ENCODE results near the gene FCRL1. TPM values are rescaled to one million over a fixed set of nuclear protein-coding genes. Genes with fewer than 3 reads are reported as not detected.

FCRL1 gene
- total and polyA plus RNA-seq, 10 of the 15 experiments (the other 5 are each of a cell fraction or from before 2014, with no cell fraction given) = 0.23 to 2.4 (median 0.87) TPM; not detected in 2

DNA sequence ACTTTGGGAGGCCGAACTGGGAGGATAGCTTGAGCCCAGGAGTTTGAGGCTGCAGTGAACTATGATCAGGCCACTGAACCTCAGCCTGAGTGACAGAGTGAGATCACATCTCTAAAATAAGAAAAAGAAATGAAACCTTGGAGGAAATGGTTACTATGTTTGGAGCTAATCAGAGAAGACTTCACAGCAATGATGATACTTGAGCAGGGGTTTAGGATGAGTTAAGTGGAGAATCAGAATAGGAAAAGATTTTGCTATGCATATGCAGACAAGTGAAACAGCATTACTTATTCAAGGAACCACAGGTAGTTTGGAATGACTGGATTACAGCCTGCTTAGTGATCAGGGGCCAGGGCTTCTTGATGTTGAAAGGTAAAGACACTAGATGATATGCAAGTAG lies 23.0 kb upstream of the FCRL1 start (continued):
- TF ChIP-seq, protein P1, sequence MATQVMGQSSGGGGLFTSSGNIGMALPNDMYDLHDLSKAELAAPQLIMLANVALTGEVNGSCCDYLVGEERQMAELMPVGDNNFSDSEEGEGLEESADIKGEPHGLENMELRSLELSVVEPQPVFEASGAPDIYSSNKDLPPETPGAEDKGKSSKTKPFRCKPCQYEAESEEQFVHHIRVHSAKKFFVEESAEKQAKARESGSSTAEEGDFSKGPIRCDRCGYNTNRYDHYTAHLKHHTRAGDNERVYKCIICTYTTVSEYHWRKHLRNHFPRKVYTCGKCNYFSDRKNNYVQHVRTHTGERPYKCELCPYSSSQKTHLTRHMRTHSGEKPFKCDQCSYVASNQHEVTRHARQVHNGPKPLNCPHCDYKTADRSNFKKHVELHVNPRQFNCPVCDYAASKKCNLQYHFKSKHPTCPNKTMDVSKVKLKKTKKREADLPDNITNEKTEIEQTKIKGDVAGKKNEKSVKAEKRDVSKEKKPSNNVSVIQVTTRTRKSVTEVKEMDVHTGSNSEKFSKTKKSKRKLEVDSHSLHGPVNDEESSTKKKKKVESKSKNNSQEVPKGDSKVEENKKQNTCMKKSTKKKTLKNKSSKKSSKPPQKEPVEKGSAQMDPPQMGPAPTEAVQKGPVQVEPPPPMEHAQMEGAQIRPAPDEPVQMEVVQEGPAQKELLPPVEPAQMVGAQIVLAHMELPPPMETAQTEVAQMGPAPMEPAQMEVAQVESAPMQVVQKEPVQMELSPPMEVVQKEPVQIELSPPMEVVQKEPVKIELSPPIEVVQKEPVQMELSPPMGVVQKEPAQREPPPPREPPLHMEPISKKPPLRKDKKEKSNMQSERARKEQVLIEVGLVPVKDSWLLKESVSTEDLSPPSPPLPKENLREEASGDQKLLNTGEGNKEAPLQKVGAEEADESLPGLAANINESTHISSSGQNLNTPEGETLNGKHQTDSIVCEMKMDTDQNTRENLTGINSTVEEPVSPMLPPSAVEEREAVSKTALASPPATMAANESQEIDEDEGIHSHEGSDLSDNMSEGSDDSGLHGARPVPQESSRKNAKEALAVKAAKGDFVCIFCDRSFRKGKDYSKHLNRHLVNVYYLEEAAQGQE (IDR thresholded peaks at IDR 0.05; ENCODE audit: low read depth, low read length) = 0 out of 2 replicates have a peak, but pooled peaks have one; percentile 23
- TF ChIP-seq NFYA (IDR thresholded peaks at IDR 0.05; ENCODE audit: borderline replicate concordance, low read depth, low read length) (no peak), FOXM1 (IDR thresholded peaks at IDR 0.05; ENCODE audit: low read depth, low read length) (peak; percentile 72; the same call in 1 of the 2 replicates), MYC (IDR thresholded peaks at IDR 0.05; ENCODE audit: insufficient read depth, insufficient read length, insufficient replicate concordance, low read length, severe bottlenecking) (no peak), ZBED1 (IDR thresholded peaks at IDR 0.05; ENCODE audit: borderline replicate concordance) (peak; percentile 72; the same call in 1 of the 2 replicates), BMI1 (IDR thresholded peaks at IDR 0.05; ENCODE audit: borderline replicate concordance) (no peak), ZNF622 (IDR thresholded peaks at IDR 0.05) (no peak), MTA3 (IDR thresholded peaks at IDR 0.05; ENCODE audit: borderline replicate concordance, low read length) (peak; percentile 48; the same call in 1 of the 2 replicates), CEBPB (IDR thresholded peaks at IDR 0.05; ENCODE audit: borderline replicate concordance in 1 of 2, low read depth in 2 of 2, low read length in 2 of 2) (0 out of 4 replicates have a peak, but pooled peaks of 1 of the 2 experiments have one; percentile 43), EGR1 (IDR thresholded peaks at IDR 0.05; ENCODE audit: borderline replicate concordance in 1 of 2, low read depth in 2 of 2, low read length in 2 of 2) (no peak), GABPA (IDR thresholded peaks at IDR 0.05; ENCODE audit: low read depth) (peak; percentile 46; the same call in 1 of the 2 replicates)
- TF ChIP-seq, protein P2, sequence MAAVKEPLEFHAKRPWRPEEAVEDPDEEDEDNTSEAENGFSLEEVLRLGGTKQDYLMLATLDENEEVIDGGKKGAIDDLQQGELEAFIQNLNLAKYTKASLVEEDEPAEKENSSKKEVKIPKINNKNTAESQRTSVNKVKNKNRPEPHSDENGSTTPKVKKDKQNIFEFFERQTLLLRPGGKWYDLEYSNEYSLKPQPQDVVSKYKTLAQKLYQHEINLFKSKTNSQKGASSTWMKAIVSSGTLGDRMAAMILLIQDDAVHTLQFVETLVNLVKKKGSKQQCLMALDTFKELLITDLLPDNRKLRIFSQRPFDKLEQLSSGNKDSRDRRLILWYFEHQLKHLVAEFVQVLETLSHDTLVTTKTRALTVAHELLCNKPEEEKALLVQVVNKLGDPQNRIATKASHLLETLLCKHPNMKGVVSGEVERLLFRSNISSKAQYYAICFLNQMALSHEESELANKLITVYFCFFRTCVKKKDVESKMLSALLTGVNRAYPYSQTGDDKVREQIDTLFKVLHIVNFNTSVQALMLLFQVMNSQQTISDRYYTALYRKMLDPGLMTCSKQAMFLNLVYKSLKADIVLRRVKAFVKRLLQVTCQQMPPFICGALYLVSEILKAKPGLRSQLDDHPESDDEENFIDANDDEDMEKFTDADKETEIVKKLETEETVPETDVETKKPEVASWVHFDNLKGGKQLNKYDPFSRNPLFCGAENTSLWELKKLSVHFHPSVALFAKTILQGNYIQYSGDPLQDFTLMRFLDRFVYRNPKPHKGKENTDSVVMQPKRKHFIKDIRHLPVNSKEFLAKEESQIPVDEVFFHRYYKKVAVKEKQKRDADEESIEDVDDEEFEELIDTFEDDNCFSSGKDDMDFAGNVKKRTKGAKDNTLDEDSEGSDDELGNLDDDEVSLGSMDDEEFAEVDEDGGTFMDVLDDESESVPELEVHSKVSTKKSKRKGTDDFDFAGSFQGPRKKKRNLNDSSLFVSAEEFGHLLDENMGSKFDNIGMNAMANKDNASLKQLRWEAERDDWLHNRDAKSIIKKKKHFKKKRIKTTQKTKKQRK (IDR thresholded peaks at IDR 0.05; ENCODE audit: low read depth, low read length) = no peak
- TF ChIP-seq, protein P3, sequence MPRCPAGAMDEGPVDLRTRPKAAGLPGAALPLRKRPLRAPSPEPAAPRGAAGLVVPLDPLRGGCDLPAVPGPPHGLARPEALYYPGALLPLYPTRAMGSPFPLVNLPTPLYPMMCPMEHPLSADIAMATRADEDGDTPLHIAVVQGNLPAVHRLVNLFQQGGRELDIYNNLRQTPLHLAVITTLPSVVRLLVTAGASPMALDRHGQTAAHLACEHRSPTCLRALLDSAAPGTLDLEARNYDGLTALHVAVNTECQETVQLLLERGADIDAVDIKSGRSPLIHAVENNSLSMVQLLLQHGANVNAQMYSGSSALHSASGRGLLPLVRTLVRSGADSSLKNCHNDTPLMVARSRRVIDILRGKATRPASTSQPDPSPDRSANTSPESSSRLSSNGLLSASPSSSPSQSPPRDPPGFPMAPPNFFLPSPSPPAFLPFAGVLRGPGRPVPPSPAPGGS (IDR thresholded peaks at IDR 0.05; ENCODE audit: borderline replicate concordance, insufficient read depth, low read depth, low read length, poor library complexity, severe bottlenecking) = peak; percentile 45
- TF ChIP-seq, protein P4, sequence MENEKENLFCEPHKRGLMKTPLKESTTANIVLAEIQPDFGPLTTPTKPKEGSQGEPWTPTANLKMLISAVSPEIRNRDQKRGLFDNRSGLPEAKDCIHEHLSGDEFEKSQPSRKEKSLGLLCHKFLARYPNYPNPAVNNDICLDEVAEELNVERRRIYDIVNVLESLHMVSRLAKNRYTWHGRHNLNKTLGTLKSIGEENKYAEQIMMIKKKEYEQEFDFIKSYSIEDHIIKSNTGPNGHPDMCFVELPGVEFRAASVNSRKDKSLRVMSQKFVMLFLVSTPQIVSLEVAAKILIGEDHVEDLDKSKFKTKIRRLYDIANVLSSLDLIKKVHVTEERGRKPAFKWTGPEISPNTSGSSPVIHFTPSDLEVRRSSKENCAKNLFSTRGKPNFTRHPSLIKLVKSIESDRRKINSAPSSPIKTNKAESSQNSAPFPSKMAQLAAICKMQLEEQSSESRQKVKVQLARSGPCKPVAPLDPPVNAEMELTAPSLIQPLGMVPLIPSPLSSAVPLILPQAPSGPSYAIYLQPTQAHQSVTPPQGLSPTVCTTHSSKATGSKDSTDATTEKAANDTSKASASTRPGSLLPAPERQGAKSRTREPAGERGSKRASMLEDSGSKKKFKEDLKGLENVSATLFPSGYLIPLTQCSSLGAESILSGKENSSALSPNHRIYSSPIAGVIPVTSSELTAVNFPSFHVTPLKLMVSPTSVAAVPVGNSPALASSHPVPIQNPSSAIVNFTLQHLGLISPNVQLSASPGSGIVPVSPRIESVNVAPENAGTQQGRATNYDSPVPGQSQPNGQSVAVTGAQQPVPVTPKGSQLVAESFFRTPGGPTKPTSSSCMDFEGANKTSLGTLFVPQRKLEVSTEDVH (IDR thresholded peaks at IDR 0.05; ENCODE audit: low read depth, partially characterized antibody) = no peak
